ENCODE results near the gene DIDO1.
"Not testable (repeated sequence)": the region's sequence is repeated elsewhere in the genome, so short reads cannot be mapped to it uniquely, and the experiment has no call there.

Gene DIDO1

DNA sequence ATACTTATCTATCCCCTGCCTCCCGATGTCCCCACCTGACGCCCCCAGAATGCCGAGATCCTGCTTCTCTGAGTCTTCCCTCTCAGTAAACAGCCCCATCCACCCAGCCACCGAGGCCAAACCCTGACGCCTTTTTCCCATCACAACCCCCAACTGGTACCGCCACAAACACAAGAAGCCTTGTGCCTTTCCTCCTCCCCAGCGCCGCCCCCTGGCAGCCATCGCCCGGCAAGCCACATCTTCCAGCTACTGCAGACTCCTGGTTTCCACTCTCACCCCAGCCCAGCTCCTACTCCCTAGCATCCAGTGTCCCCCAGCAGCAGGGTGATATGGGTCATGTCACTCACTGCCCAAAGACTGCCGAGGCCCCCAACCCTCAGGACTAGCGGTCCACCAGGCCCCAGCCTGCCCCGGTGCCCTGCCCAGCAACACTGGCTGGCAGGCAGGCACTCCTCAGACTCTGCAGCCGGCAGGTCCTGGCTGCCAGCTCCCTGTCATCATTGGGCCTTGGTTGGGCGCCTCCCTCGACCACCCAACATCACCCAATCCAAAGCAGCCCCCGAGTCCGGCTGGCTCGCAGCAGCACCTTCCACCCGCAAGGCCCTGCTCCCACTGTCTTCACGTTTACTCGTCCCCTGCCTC, 75.9 kb downstream of the DIDO1 start:
- no peak for DNase-seq (ENCODE audit: low read depth)
- TF ChIP-seq, protein P1, sequence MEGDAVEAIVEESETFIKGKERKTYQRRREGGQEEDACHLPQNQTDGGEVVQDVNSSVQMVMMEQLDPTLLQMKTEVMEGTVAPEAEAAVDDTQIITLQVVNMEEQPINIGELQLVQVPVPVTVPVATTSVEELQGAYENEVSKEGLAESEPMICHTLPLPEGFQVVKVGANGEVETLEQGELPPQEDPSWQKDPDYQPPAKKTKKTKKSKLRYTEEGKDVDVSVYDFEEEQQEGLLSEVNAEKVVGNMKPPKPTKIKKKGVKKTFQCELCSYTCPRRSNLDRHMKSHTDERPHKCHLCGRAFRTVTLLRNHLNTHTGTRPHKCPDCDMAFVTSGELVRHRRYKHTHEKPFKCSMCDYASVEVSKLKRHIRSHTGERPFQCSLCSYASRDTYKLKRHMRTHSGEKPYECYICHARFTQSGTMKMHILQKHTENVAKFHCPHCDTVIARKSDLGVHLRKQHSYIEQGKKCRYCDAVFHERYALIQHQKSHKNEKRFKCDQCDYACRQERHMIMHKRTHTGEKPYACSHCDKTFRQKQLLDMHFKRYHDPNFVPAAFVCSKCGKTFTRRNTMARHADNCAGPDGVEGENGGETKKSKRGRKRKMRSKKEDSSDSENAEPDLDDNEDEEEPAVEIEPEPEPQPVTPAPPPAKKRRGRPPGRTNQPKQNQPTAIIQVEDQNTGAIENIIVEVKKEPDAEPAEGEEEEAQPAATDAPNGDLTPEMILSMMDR (IDR thresholded peaks at IDR 0.05; ENCODE audit: low read depth, low read length, missing control alignments), result no peak
- no peak overlapping the region for H3K4me3 ChIP-seq (ENCODE audit: low read depth, low read length)

- no peak for DNase-seq (ENCODE audit: low read depth)
- TF ChIP-seq, protein P1 (IDR thresholded peaks at IDR 0.05; ENCODE audit: low read depth, low read length, missing control alignments), result no peak
- H3K4me3 ChIP-seq (ENCODE audit: low read depth, low read length), result no peak overlapping the region
Observed at GRCh38 chr20:62849431-62849830, 76.9 kb downstream of the DIDO1 start.

DNA sequence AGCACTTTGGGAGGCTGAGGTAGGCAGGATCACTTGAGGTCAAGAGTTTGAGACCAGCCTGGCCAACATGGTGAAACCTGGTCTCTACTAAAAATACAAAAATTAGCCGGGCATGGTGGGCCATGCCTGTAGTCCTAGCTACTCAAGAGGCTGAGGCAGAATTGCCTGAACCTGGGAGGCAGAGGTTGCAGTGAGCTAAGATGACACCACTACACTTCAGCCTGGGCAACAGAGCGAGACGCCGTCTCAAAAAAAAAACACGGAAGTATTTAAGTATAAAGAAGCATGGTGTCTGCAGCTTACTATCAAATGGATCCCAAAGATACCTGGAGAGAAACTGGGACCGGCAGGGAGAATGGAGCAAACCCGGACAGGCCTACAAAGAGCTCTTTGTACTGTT, 77.4 kb downstream of the DIDO1 start:
- not testable (repeated sequence) for H3K4me3 ChIP-seq (ENCODE audit: low read depth, low read length); DNase-seq (ENCODE audit: low read depth)

DNA sequence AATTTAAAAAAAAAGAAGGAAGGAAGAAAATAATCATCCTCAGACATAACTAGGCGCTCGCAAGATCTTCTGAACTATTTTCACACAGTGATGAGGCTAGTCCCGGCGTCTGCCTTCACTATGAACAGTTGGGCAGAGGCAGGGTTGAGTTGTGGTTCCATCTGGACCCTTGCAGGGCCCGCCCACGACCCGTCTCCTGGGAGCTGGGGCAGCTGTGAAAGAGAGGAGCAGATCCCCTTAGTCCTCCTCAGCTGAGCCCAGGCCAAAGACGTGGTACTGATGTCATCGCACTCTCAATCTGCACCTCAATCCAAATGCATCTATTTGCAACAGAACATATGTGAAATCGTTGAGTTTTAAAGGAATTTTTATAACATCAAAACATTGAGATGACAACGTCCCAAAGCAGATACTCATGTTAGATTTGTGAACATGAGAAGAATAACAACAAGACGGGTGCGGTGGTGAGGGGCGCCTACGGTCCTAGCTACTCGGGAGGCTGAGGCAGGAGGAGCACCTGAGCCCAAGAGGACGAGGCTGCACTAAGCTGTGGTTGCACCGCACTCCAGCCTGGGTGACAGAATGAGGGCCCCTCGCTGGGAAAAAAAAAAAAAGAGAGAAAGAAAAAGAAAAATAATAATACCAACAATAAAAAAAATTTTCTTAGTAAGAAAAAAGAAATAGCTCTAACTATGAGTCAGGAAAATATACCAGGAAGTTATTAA, 80.0 kb downstream of the DIDO1 start:
- H3K4me3 ChIP-seq (ENCODE audit: low read depth, low read length), result no peak overlapping the region
- TF ChIP-seq, protein P1 (IDR thresholded peaks at IDR 0.05; ENCODE audit: low read depth, low read length, missing control alignments), result no peak
- no peak for DNase-seq (ENCODE audit: low read depth)

- no peak overlapping the region for H3K4me3 ChIP-seq (ENCODE audit: low read depth, low read length)
- TF ChIP-seq, protein P1 (IDR thresholded peaks at IDR 0.05; ENCODE audit: low read depth, low read length, missing control alignments), result no peak
- DNase-seq (ENCODE audit: low read depth), result no peak
Observed at GRCh38 chr20:62845416-62846160, 80.7 kb downstream of the DIDO1 start.

- no peak for DNase-seq (ENCODE audit: low read depth)
- TF ChIP-seq, protein P1 (IDR thresholded peaks at IDR 0.05; ENCODE audit: low read depth, low read length, missing control alignments), result no peak
Observed at GRCh38 chr20:62844182-62844581, 82.1 kb downstream of the DIDO1 start.

GRCh38 chr20:62843656-62844055, 82.6 kb downstream of the DIDO1 start:
- H3K4me3 ChIP-seq (ENCODE audit: low read depth, low read length), result no peak overlapping the region
- no peak for DNase-seq (ENCODE audit: low read depth)
- TF ChIP-seq, protein P1 (IDR thresholded peaks at IDR 0.05; ENCODE audit: low read depth, low read length, missing control alignments), result no peak

More at GRCh38 chr20:62844182-62844581, 82.1 kb downstream of the DIDO1 start:
- no peak overlapping the region for H3K4me3 ChIP-seq (ENCODE audit: low read depth, low read length)
